A549 (cell line): ENCODE measurements around the gene NSUN4. TPM values are rescaled to one million over a fixed set of nuclear protein-coding genes. Genes with fewer than 3 reads are reported as not detected.
"Not testable (repeated sequence)": the region's sequence is repeated elsewhere in the genome, so short reads cannot be mapped to it uniquely, and the experiment has no call there.

Source experiments
- ATAC-seq, 2 experiments: fragments of 200-7000 bp in 1 of 2; fragments of >200 bp in 1 of 2; cut with Nextera tagmentation in 1 of 2; cut with Tn5 transposase in 1 of 2; 3 replicates each; pipeline versions ENCODE4 v1.8.0 to v1.9.1; 2018 to 2020; ENCODE audit warnings: mild to moderate bottlenecking in 1 of 2, moderate library complexity in 1 of 2
- CTCF ChIA-PET: fragments of 300-600 bp; sonication (Branson Sonifier 250); formaldehyde crosslinking; extraction: SDS; loops from one replicate; lab custom pipeline; 2021; ENCODE audit warnings: antibody characterized with exemption, inconsistent platforms; lab: Yijun Ruan, JAX
- POLR2A ChIA-PET: fragments of 350-600 bp; formaldehyde crosslinking; extraction: SDS; loops from one replicate; lab custom pipeline; 2021; ENCODE audit warnings: antibody characterized with exemption, inconsistent platforms; lab: Yijun Ruan, JAX
- DNase-seq, 2 experiments: peaks; one replicate each; pipeline versions ENCODE4 v3.0.0 to v3.0.0-alpha.2; 2011 to 2016; ENCODE audit warnings: low read depth in 1 of 2, low spot score in 1 of 2
- FAIRE-seq: peaks from 2 replicates; lab custom pipeline; 2011; peaks lifted over from hg19 to GRCh38; lab: Jason Lieb, UNC
- H3K27ac ChIP-seq, 2 experiments: fragments of >200 bp; sonication (Bioruptor Twin); formaldehyde crosslinking; 3 replicates each; pipeline ENCODE4 v1.5.1; 2016 to 2017
- H3K4me1 ChIP-seq: fragments of >200 bp; sonication (Bioruptor Twin); formaldehyde crosslinking; 3 replicates; pipeline ENCODE4 v1.6.1; 2016
- H3K4me2 ChIP-seq: fragments of >200 bp; sonication (Bioruptor Twin); formaldehyde crosslinking; 3 replicates; pipeline ENCODE4 v1.6.1; 2016
- H3K4me3 ChIP-seq: fragments of >200 bp; sonication (Bioruptor Twin); formaldehyde crosslinking; 3 replicates; pipeline ENCODE4 v1.5.1; 2016
- H3K9me3 ChIP-seq: fragments of >200 bp; sonication (Bioruptor Twin); formaldehyde crosslinking; 3 replicates; pipeline ENCODE4 v1.6.1; 2016
- CHD4 ChIP-seq: fragments of 200-600 bp; sonication (generic); IDR thresholded peaks from 2 replicates; pipeline ENCODE4 v1.6.1; 2016; ENCODE audit warnings: antibody characterized with exemption, mild to moderate bottlenecking, borderline replicate concordance
- EP300 ChIP-seq, 2 experiments: fragments of >200 bp; sonication (Bioruptor Twin); formaldehyde crosslinking; IDR thresholded peaks; 2 replicates in 1 of 2; 3 replicates in 1 of 2; pipeline ENCODE4 v1.6.1; 2016 to 2017
- GATA3 ChIP-seq: IDR thresholded peaks from 2 replicates; pipeline ENCODE4 v1.6.1; 2012; ENCODE audit warnings: borderline replicate concordance
- HDAC2 ChIP-seq: fragments of 200-600 bp; sonication (generic); IDR thresholded peaks from 2 replicates; pipeline ENCODE4 v1.6.1; 2016
- HEYL ChIP-seq: fragments of 250-450 bp; sonication (Bioruptor Pico); IDR thresholded peaks from 2 replicates; pipeline ENCODE4 v1.8.0; 2021; ENCODE audit warnings: mild to moderate bottlenecking, moderate library complexity
- HOXA7 ChIP-seq: fragments of 250-450 bp; sonication (Bioruptor Pico); IDR thresholded peaks from 2 replicates; pipeline ENCODE4 v1.5.0; 2020; ENCODE audit warnings: mild to moderate bottlenecking, moderate library complexity
- HOXB13 ChIP-seq: fragments of 250-450 bp; sonication (Bioruptor Pico); IDR thresholded peaks from 2 replicates; pipeline ENCODE4 v1.5.0; 2020; ENCODE audit warnings: low read depth, mild to moderate bottlenecking, moderate library complexity
- JUN ChIP-seq, 2 experiments: fragments of >200 bp; sonication (Bioruptor Twin); formaldehyde crosslinking; IDR thresholded peaks; 2 replicates in 1 of 2; 3 replicates in 1 of 2; pipeline ENCODE4 v1.6.1; 2016 to 2017
- JUNB ChIP-seq: fragments of >200 bp; sonication (Bioruptor Twin); formaldehyde crosslinking; IDR thresholded peaks from 2 replicates; pipeline ENCODE4 v1.6.1; 2016
- KDM1A ChIP-seq: fragments of 200-600 bp; sonication (generic); IDR thresholded peaks from 2 replicates; pipeline ENCODE4 v1.6.1; 2016; ENCODE audit warnings: low read depth, mild to moderate bottlenecking
- MYC ChIP-seq: IDR thresholded peaks from 2 replicates; pipeline ENCODE4 v1.6.1; 2012; ENCODE audit warnings: mild to moderate bottlenecking, inconsistent platforms, low read length, improper control_type of control experiment, borderline replicate concordance
- NFE2L2 ChIP-seq: fragments of 150-350 bp; conservative IDR thresholded peaks from 2 replicates; pipeline ENCODE4 v1.6.1; 2014; ENCODE audit warnings: low read length
- POLR2A ChIP-seq: IDR thresholded peaks from 2 replicates; pipeline ENCODE4 v1.6.1; 2012; ENCODE audit warnings: mild to moderate bottlenecking, low read length
- POLR2AphosphoS2 ChIP-seq: conservative IDR thresholded peaks from 2 replicates; pipeline ENCODE4 v1.6.1; 2012; ENCODE audit warnings: low read length, improper control_type of control experiment, inconsistent platforms
- SREBF2 ChIP-seq: fragments of 450-650 bp; IDR thresholded peaks from 2 replicates; pipeline ENCODE4 v1.6.1; 2014; ENCODE audit warnings: mild to moderate bottlenecking, moderate library complexity
- TFCP2L1 ChIP-seq: fragments of 250-450 bp; sonication (Bioruptor Pico); IDR thresholded peaks from 2 replicates; pipeline ENCODE4 v1.5.0; 2021; ENCODE audit warnings: mild to moderate bottlenecking
- ZSCAN20 ChIP-seq: fragments of 250-450 bp; sonication (Bioruptor Pico); IDR thresholded peaks from 2 replicates; pipeline ENCODE4 v1.8.0; 2022; ENCODE audit warnings: mild to moderate bottlenecking, moderate library complexity
- WGBS: methylation state at CpG from one replicate; pipeline ENCODE4 v1.1.6; 2017; ENCODE audit errors: missing lambda C conversion rate; 5-methylcytosine and 5-hydroxymethylcytosine counted together
- polyA plus RNA-seq, 4 experiments: library from polyadenylated mRNA; depleted of rRNA in 3 of 4; stranded (reverse); fragments of >200 nt; fragmentation: RNase III in 1 of 4; extraction: RNeasy Plus Mini Kit Qiagen cat#74134 plus additional on column Dnase treatment in 1 of 4; gene quantifications; 2 replicates in 3 of 4; 3 replicates in 1 of 4; pipeline ENCODE4 v1.2.3, GENCODE V29; 2011 to 2017

The NSUN4 gene
- polyA plus RNA-seq, 2 of the 4 experiments (the other 2 are of a cell fraction) = 11.7 to 23.3 TPM

DNA sequence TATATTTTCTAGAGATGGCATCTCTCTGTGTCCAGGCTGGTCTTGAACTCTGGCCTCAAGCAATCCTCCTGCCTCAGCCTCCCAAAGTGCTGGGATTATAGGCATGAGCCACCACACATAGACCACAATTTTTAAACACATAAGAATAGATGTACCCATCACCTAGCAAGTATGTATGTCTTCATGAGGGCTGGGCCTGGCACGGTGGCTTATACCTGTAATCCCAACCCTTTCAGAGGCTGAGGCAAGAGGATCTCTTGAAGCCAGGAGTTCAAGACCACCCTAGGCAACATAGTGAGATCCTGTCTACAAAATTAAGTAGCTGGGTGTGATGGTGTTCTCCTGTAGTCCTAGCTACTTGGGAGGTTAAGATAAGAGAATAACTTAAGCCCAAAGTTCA lies 23.3 kb upstream of the NSUN4 start:
- Histone ChIP-seq H3K4me3 (no peak overlapping the region), H3K4me1 (0 out of 3 replicates have a peak, but pooled peaks cover 3% of the 10 kb centered on the region), H3K9me3 (no peaks in the 10 kb centered on the region), H3K4me2 (no peak overlapping the region), H3K27ac (no peak overlapping the region)
- 83% methylated on average over 1 of the region's 1 CpG for WGBS
- ChIA-PET POLR2A (no interaction called here), CTCF (interaction anchor here (1.2 kb wide), 1 partner anchor 22 kb away, joined by 3 read pairs; no protein-coding TSS in a partner anchor)
- ATAC-seq (no peak), DNase-seq (no peak), FAIRE-seq (no peak)
- TF ChIP-seq POLR2A = no peak
- no peak for TF ChIP-seq JUNB
- no peak for TF ChIP-seq HOXA7 (CRISPR knock-in tag)
- no peak for TF ChIP-seq JUN (IDR thresholded peaks at IDR 0.05)
- no peak for TF ChIP-seq HOXB13 (CRISPR knock-in tag)
- no peak for TF ChIP-seq KDM1A
- no peak for TF ChIP-seq TFCP2L1
- no peak for TF ChIP-seq ZSCAN20 (CRISPR knock-in tag)
- no peak for TF ChIP-seq NFE2L2
- no peak for TF ChIP-seq SREBF2
- TF ChIP-seq MYC = no peak
- TF ChIP-seq EP300 (IDR thresholded peaks at IDR 0.05) = no peak
- no peak for TF ChIP-seq GATA3
- no peak for TF ChIP-seq HEYL (CRISPR knock-in tag)
- TF ChIP-seq HDAC2 = no peak
- TF ChIP-seq POLR2AphosphoS2 = no peak
- no peak for TF ChIP-seq CHD4

DNA sequence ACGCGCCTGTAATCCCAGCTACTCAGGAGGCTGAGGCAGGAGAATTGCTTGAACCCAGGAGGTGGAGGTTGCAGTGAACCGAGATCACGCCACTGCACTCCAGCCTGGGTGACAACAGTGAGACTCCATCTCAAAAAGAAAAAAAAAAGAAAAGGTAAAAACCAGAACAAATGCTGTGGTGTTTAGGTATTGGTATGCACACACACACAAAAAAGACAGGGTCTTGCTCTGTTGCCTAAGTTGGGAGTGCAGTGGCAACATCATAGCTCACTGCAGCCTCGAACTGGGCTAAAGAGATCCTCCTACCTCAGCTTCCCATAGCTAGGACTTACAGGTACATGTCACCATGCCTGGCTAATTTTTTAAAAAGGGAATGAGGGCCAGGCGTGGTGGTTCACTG lies 21.3 kb upstream of the NSUN4 start:
- POLR2A ChIA-PET, DNase-seq, ATAC-seq, H3K4me2 ChIP-seq, H3K4me1 ChIP-seq, FAIRE-seq, H3K27ac ChIP-seq, H3K9me3 ChIP-seq, H3K4me3 ChIP-seq: not testable (repeated sequence)
- CTCF ChIA-PET = interaction anchor here (0.6 to 1.5 kb wide), 2 partner anchors 10 to 14 kb away, joined by 3 to 4 read pairs; no protein-coding TSS in a partner anchor
- WGBS = 90% methylated on average over 6 of the region's 6 CpGs

DNA sequence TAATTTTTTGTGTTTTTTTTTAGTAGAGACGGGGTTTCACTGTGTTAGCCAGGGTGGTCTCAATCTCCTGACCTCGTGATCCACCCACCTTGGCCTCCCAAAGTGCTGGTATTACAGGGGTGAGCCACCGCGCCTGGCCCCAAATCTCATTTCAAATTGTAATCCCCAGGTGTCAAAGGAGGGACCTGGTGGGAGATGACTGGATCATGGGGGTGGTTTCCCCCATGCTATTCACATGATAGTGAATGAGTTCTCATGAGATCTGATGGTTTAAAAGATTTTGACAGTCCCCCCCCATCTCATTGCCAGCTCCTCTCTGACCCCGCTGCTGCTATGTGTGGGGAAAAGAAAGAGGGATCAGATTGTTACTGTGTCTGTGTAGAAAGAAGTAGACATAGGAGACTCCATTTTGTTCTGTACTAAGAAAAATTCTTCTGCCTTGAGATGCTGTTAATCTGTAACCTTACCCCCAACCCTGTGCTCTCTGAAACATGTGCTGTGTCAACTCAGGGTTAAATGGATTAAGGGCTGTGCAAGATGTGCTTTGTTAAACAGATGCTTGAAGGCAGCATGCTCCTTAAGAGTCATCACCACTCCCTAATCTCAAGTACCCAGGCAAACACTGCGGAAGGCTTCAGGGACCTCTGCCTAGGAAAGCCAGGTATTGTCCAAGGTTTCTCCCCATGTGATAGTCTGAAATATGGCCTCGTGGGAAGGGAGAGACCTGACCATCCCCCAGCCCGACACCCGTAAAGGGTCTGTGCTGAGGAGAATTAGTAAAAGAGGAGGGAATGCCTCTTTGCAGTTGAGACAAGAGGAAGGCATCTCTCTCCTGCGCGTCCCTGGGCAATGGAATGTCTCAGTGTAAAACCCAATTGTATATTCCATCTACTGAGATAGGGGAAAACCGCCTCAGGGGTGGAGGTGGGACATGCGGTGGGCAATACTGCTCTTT lies 20.4 kb upstream of the NSUN4 start:
- POLR2A ChIA-PET, DNase-seq, ATAC-seq, H3K4me2 ChIP-seq, H3K27ac ChIP-seq, FAIRE-seq, H3K4me1 ChIP-seq, H3K4me3 ChIP-seq, H3K9me3 ChIP-seq: not testable (repeated sequence)
- WGBS = 74% methylated on average over 10 of the region's 13 CpGs
- CTCF ChIA-PET = interaction anchor here (0.6 kb wide), 1 partner anchor 9 kb away, joined by 3 read pairs; no protein-coding TSS in a partner anchor

DNA sequence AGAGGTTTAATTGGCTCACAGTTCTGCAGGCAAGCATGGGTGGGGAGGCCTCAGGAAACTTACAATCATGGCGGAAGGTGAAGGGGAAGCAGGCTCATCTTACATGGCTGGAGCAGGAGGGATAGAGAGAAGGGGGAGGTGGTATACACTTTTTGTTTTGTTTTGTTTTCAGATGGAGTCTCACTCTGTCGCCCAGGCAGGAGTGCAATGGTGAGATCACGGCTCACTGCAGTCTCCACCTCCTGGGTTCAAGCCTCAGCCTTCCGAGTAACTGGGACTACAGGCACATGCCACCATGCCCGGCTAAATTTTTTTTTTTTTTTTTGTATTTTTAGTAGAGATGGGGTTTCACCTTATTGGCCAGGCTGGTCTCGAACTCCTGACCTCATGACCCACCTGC lies 18.4 kb upstream of the NSUN4 start:
- POLR2A ChIA-PET, FAIRE-seq, H3K4me2 ChIP-seq, ATAC-seq, H3K27ac ChIP-seq, H3K4me1 ChIP-seq, DNase-seq, H3K9me3 ChIP-seq, H3K4me3 ChIP-seq: not testable (repeated sequence)
- CTCF ChIA-PET = interaction anchor here (0.7 kb wide), 1 partner anchor 50 kb away, joined by 3 read pairs; no protein-coding TSS in a partner anchor
- WGBS = 85% methylated on average over 6 of the region's 6 CpGs

DNA sequence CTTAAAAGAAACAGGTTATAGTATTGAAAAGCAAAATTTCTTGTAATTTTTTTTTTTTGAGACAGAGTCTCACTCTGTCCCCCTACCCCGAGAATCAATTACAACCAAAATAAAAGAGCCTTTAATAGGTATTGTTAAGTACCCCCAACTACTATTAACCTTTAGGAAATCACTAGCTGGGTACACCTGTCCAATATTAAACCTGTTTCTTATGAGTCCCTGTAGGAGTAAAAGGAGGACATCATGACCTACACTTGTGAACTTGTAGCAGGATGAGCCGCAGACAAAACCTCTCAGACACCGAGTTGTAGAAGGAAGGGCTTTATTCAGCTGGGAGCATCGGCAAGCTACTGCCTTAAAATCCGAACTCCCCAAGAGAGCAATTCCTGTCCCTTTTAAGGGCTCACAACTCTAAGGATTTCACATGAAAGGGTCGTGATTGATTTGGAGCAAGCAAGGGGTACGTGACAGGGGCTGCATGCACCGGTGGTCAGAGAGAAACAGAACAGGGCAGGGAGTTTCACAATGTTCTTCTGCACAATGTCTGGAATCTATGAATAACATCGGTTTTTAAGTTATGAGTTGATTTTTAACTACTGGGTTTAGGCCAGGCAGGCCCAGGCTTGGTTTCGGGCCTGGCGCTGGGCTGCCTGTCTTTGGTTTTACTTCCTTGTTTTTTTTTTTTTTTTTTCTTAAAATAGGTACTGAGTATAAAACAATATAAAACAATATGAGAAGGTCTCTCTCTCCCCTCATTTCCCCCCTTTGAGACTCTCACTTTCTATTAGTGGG lies 15.1 kb upstream of the NSUN4 start:
- ATAC-seq, POLR2A ChIA-PET, H3K4me2 ChIP-seq, FAIRE-seq, H3K4me1 ChIP-seq, CTCF ChIA-PET, H3K9me3 ChIP-seq, H3K27ac ChIP-seq, H3K4me3 ChIP-seq, DNase-seq: not testable (repeated sequence)
- 74% methylated on average over 11 of the region's 11 CpGs for WGBS

DNA sequence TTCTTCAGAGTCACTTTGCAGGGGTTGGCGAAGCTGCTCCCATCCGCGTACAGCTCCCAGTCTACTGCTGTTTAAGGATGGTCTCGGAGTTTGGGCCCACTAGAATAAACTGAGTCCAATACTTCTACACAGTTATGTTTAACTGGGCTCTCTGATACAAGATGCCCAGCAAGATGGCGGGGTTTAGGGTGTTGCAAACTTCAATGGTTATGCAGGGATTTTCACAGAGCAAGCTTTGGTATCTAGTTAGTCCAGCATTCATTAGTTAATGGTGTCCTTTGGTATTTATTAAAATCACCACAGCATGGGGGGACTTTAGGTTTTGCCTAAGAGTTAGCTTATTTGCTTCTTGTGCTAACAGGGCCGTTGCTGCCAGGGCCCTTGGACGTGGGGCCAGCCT lies 12.4 kb upstream of the NSUN4 start:
- WGBS = 80% methylated on average over 7 of the region's 7 CpGs
- CTCF ChIA-PET = interaction anchor here (0.7 to 1.8 kb wide), 3 partner anchors 12 to 21 kb away, joined by 3 to 8 read pairs (median 4); partner anchors contain the start of gene NSUN4
- H3K9me3 ChIP-seq, H3K4me1 ChIP-seq, H3K27ac ChIP-seq, FAIRE-seq, ATAC-seq, POLR2A ChIA-PET, H3K4me2 ChIP-seq, DNase-seq, H3K4me3 ChIP-seq: not testable (repeated sequence)

DNA sequence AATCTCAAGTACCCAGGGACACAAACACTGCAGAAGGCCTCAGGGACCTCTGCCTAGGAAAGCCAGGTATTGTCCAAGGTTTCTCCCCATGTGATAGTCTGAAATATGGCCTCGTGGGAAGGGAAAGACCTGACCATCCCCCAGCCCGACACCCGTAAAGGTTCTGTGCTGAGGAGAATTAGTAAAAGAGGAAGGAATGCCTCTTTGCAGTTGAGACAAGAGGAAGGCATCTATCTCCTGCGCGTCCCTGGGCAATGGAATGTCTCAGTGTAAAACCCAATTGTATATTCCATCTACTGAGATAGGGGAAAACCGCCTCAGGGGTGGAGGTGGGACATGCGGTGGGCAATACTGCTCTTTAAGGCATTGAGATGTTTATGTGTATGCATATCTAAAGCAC lies 10.8 kb upstream of the NSUN4 start:
- CTCF ChIA-PET = interaction anchor here (0.6 to 1.3 kb wide), 2 partner anchors 10 to 18 kb away, joined by 3 to 4 read pairs; no protein-coding TSS in a partner anchor
- POLR2A ChIA-PET, H3K4me1 ChIP-seq, H3K4me2 ChIP-seq, ATAC-seq, H3K9me3 ChIP-seq, FAIRE-seq, DNase-seq, H3K4me3 ChIP-seq, H3K27ac ChIP-seq: not testable (repeated sequence)
- WGBS = 89% methylated on average over 6 of the region's 7 CpGs
